Peyer's patch (tissue), 4 donors: ENCODE measurements around the gene USF2.

Source experiments
- CTCF ChIP-seq, 6 experiments: fragments of 450-650 bp in 4 of 6; fragments of 200-600 bp in 2 of 6; sonication (generic) in 1 of 6; IDR thresholded peaks; one replicate each; pipeline ENCODE4 v1.5.1; 2017 to 2019; ENCODE audit warnings: antibody characterized with exemption in 6 of 6, mild to moderate bottlenecking in 3 of 6, moderate library complexity in 1 of 6
- POLR2A ChIP-seq, 2 donors: fragments of 450-650 bp; IDR thresholded peaks; one replicate each; pipeline ENCODE4 v1.5.1; 2017; ENCODE audit warnings: antibody characterized with exemption in 2 of 2, mild to moderate bottlenecking in 2 of 2, moderate library complexity in 2 of 2

- no peak for TF ChIP-seq CTCF (IDR thresholded peaks at IDR 0.05)
- TF ChIP-seq POLR2A (IDR thresholded peaks at IDR 0.05) = no peak
These were observed 33.2 kb downstream of the USF2 start for GRCh38 chr19:35301961-35302360.
